Stimulated activated CD4-positive, alpha-beta T cell treated with anti-CD3 and anti-CD28 coated beads, Interleukin-2, amount 100 ng/mL, for 4 hours (primary cell): ENCODE data around the gene DPYSL3.

Experiments used
- DNase-seq: peaks from one replicate; pipeline ENCODE4 v3.0.0-alpha.2; 2020; ENCODE audit warnings: low read depth

DPYSL3 gene

GRCh38 chr5:147512659-147513379 is 3.0 kb upstream of the DPYSL3 start:
- DNase-seq, result no peak

- no peak for DNase-seq
Observed at GRCh38 chr5:147510885-147511284, 1.0 kb upstream of the DPYSL3 start.

GRCh38 chr5:147509041-147509709 is 693 bp downstream of the DPYSL3 start:
- DNase-seq, result no peak

DNA sequence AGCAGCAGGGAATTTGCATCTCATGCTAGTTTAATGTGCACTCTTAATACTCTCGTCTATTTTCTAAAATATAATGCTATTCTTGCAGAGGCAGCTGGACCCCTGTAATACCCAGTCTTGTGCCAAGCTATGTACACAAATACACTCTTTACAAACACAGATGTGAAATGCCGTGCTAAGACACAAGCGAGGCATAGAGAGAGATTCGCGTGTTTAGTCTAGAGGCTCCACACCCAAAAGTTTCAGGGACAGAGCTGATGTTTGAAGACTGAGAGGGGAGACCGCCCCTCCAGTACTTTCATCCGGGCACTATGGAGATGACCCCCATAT is 1.2 kb downstream of the DPYSL3 start:
- no peak for DNase-seq

GRCh38 chr5:147507480-147508126 is 2.3 kb downstream of the DPYSL3 start:
- no peak for DNase-seq

- no peak for DNase-seq
Observed at GRCh38 chr5:147504535-147504934, 5.3 kb downstream of the DPYSL3 start.

GRCh38 chr5:147504011-147504410 is 5.9 kb downstream of the DPYSL3 start:
- DNase-seq, result no peak

GRCh38 chr5:147490989-147491388 is 18.9 kb downstream of the DPYSL3 start:
- DNase-seq, result no peak

- no peak for DNase-seq
Observed at GRCh38 chr5:147487031-147487750, 22.7 kb downstream of the DPYSL3 start.

- DNase-seq, result no peak
Observed at GRCh38 chr5:147485814-147486213, 24.1 kb downstream of the DPYSL3 start.

GRCh38 chr5:147485046-147485445 is 24.8 kb downstream of the DPYSL3 start:
- no peak for DNase-seq

DNA sequence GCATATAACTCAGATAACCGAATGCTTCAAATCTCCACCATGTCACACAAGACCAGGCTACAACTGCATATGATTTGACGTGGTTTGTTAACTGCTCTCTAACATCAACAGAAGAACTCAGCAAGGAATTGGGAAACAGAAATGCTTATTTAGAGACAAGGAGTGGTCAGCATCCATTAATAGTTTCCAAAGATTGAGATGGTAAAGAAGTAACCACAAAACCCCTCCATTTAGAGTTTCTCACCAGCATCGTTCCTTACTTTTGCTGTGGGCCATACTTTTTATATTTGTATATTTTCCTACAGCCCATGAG is 25.2 kb downstream of the DPYSL3 start:
- DNase-seq, result no peak

DNA sequence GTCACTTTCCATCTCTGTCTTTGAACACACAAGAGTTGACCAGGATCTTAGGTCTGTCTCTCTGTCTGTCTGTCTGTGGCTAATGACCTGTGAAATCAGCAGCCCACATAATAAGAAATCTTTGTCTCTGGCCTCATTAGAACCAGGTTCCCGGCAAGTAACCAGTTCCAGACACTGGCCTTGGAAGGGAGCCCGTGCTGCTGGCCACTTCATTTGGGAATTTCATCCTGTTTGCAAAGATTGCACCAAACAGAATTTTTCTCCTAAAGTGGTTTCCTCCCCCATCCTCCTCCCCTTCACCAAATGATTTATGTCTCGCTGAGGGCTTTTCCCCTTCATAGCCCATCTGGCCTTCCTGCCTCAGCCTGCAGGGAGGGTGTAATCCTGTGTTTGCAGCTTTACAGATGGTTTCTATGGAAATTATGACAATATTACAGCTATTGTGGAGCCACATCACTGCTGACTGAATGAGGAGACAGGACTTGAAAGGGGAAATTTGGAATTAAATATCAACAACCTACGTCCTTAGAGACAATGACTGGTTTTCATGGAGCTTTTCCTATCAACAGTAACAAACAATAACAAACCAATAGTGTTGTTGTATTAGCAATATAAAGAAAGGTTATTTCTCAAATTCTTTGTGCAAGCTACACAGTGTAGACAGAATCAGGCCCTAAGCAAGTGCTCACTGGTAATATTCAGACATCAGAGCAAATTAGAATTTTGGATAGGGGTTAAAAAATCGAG is 25.7 kb downstream of the DPYSL3 start:
- DNase-seq, result no peak

DNA sequence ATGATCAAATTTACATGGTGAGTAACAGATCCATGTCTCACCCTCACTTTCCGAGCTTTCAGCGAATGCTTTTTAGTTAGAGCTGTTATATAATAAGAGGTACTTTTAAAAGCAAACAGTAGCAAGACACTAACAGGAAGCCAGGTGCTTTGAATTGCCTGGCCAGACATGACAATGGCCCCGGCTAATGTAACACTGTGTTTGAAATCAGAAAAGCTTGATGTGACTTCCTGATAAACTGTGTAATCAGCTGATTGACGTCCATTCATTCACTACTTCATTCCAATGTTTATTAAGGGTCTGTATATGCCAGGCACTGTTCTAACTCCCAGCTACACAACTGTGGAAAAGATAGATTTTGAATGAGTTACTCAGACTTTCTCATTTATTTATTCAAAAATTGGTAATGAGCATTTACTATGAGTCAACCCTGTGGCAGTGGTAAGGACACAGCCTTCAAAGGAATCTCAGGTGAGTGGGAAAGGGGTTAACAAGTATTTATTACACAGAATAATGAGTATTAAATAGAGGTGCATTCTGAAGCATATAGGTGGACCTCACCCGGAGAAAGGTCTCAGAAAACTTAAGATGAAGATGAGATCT is 26.6 kb downstream of the DPYSL3 start:
- no peak for DNase-seq

GRCh38 chr5:147482706-147483180 is 27.1 kb downstream of the DPYSL3 start:
- no peak for DNase-seq

DNA sequence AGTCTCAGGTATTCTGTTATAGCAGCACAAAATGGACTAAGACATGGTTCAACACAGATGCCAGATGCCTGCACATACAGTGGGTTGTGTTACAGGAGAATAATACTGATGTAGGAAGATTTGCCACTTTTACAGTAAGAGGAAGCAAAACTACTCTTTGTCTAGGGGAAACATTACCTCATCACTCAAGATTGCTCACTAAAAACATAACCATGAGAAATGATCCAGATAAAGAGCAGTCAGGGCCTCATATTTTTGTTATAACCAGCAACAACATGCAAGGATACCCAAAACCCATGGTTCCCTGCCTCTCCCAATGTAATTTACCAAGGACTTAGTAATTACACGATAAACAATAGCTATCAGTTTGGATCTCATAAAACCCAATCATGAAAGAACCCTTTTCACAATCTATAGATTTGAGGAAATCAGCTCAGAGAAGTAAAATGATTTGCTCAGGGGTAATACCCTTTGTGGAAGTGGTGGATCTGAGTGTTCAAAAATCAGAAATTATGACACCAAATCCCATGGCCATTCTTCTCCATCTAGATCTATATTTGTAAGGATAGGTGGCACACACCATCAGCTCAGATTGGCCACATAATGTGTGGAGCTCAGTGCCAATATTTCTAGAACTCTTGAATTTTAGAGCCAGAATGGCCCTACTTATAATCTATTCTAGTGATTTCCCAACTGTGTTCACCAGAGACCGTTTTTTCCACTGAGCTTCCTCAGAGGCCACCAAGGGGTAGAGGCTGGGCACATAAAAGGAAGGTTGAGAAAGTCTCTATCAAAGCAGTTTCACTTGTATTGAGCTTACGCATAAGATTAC is 27.8 kb downstream of the DPYSL3 start:
- DNase-seq, result no peak

DNA sequence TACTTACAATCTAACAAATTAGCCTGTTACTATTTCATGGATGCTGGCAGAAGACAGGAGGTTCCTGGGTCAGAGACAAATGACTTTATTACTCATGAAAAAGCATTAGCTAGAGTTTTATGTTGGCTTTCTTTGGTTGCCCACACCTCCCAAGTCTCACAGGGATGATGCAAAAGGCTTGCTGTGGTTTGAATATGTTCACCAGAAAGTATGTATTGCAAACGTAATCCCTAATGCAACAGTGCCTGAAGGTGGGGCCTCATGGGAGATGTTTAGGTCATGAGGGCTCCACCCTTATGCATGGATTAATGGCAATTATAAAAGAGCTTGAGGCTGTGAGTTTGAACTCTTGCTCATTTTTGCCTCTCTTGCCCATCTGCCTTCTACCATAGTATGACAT is 28.5 kb downstream of the DPYSL3 start:
- no peak for DNase-seq

- no peak for DNase-seq
Observed at GRCh38 chr5:147479949-147480348, 29.9 kb downstream of the DPYSL3 start.

GRCh38 chr5:147479444-147479843 is 30.4 kb downstream of the DPYSL3 start:
- DNase-seq, result no peak

DNA sequence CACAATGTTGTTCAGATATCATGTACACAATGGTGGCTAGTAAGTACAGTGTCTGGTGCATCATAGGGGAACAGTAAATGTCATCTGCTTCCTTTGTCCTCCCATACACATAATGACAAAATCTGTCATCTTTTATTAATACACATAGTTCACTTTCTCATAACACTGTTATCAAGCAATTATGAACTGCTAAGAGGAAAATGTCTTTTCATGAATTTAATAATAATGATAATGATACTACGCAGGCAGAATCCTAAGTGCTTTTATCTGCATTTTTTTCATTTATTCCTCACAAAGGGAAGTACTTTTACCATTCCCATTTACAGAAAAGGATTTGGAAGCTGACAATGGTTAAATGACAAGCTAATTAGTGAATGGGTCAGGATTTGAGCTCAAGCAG is 35.7 kb downstream of the DPYSL3 start:
- DNase-seq, result no peak
